Endothelial cell of umbilical vein (primary cell): ENCODE results near the gene VDAC2. TPM values are rescaled to one million over a fixed set of nuclear protein-coding genes. Genes with fewer than 3 reads are reported as not detected.
A peak's percentile ranks its signal among the peaks of the same experiment; 100 is the strongest.

Source experiments
- Bru-seq: library from RNA; stranded (reverse); fragments of 400-500 nt; gene quantifications from one replicate; lab custom pipeline; 2021; lab: Mats Ljungman, UMichigan
- BruChase-seq, 2 experiments: library from RNA; stranded (reverse); fragments of 400-500 nt; gene quantifications; one replicate each; lab custom pipeline; 2021; lab: Mats Ljungman, UMichigan
- BruUV-seq: library from RNA; stranded (reverse); fragments of 400-500 nt; replicated peaks from 2 replicates; lab custom pipeline; 2021; lab: Mats Ljungman, UMichigan
- CTCF ChIA-PET: fragments of 300-600, 350-600 bp; sonication (Branson Sonifier 250); formaldehyde crosslinking; loops from one replicate; lab custom pipeline; 2021; ENCODE audit warnings: antibody characterized with exemption, inconsistent platforms; lab: Charles Lee
- POLR2A ChIA-PET: fragments of 300-600, 350-600 bp; sonication (Branson Sonifier 250); formaldehyde crosslinking; loops from one replicate; lab custom pipeline; 2021; ENCODE audit warnings: antibody characterized with exemption, inconsistent platforms; lab: Charles Lee
- DNase-seq: peaks from one replicate; pipeline ENCODE4 v3.0.0-alpha.2; 2011; ENCODE audit warnings: low read depth, low spot score
- FAIRE-seq: peaks from 2 replicates; lab custom pipeline; 2011; peaks lifted over from hg19 to GRCh38; lab: Jason Lieb, UNC
- H2AFZ ChIP-seq: 2 replicates; pipeline ENCODE4 v1.6.0; 2012; ENCODE audit warnings: low read depth, low read length, control low read depth, inconsistent platforms
- H3K27ac ChIP-seq: 2 replicates; pipeline ENCODE4 v1.5.1; 2011; ENCODE audit warnings: low read depth, mild to moderate bottlenecking, control low read depth, low read length, moderate library complexity; ENCODE audit not compliant: insufficient read depth
- H3K27me3 ChIP-seq, 2 experiments: 2 replicates each; pipeline versions ENCODE4 v1.6.0 to v1.6.1; 2011; ENCODE audit warnings: low read length in 2 of 2, mixed read lengths in 1 of 2; ENCODE audit not compliant: control insufficient read depth in 2 of 2, insufficient read depth in 2 of 2
- H3K36me3 ChIP-seq, 2 experiments: 2 replicates in 1 of 2; 3 replicates in 1 of 2; pipeline ENCODE4 v1.5.1; 2011; ENCODE audit warnings: low read length in 2 of 2, mild to moderate bottlenecking in 1 of 2, moderate library complexity in 1 of 2; ENCODE audit not compliant: control insufficient read depth in 2 of 2, insufficient read depth in 2 of 2; ENCODE audit errors: extremely low read depth in 1 of 2
- H3K4me1 ChIP-seq: 3 replicates; pipeline ENCODE4 v1.5.1; 2011; ENCODE audit warnings: mild to moderate bottlenecking, low read length; ENCODE audit not compliant: control insufficient read depth, insufficient read depth; ENCODE audit errors: extremely low read depth
- H3K4me2 ChIP-seq: 2 replicates; pipeline ENCODE4 v1.6.1; 2011; ENCODE audit warnings: low read length, control low read depth, mixed read lengths; ENCODE audit not compliant: insufficient read depth
- H3K4me3 ChIP-seq, 3 experiments: fragments of 200-600 bp in 1 of 3; sonication (generic), shearing (Covaris generic) in 1 of 3; replicated peaks in 1 of 3; 2 replicates each; pipeline ENCODE4 v1.5.1; 2011 to 2016; ENCODE audit warnings: control low read depth in 3 of 3, low read length in 3 of 3, mild to moderate bottlenecking in 2 of 3, inconsistent platforms in 1 of 3, low read depth in 1 of 3, moderate library complexity in 1 of 3; ENCODE audit not compliant: insufficient read depth in 1 of 3
- H3K79me2 ChIP-seq: 2 replicates; pipeline ENCODE4 v1.6.0; 2012; ENCODE audit warnings: low read length, inconsistent platforms; ENCODE audit not compliant: control insufficient read depth, insufficient read depth
- H3K9ac ChIP-seq: replicated peaks from 2 replicates; pipeline ENCODE3; 2011; ENCODE audit warnings: low read length, control low read depth; ENCODE audit not compliant: insufficient read depth; ENCODE audit errors: extremely low read depth
- H3K9me1 ChIP-seq: replicated peaks from 3 replicates; pipeline ENCODE4 v1.6.0; 2011; ENCODE audit warnings: mild to moderate bottlenecking, low read length; ENCODE audit not compliant: control insufficient read depth, insufficient read depth; ENCODE audit errors: extremely low read depth
- H3K9me3 ChIP-seq: replicated peaks from 2 replicates; pipeline ENCODE4 v1.5.1; 2012; ENCODE audit warnings: low read length, inconsistent platforms; ENCODE audit not compliant: control insufficient read depth, insufficient read depth
- H4K20me1 ChIP-seq: replicated peaks from 2 replicates; pipeline ENCODE3; 2011; ENCODE audit warnings: mild to moderate bottlenecking, low read length; ENCODE audit not compliant: control insufficient read depth, insufficient read depth; ENCODE audit errors: extremely low read depth
- EZH2 ChIP-seq: IDR thresholded peaks from 2 replicates; pipeline ENCODE4 v1.6.1; 2012; ENCODE audit warnings: borderline replicate concordance, low read depth, mild to moderate bottlenecking, moderate library complexity, low read length, inconsistent platforms; ENCODE audit not compliant: severe bottlenecking
- FOS ChIP-seq: IDR thresholded peaks from 2 replicates; pipeline ENCODE4 v1.6.1; 2011; ENCODE audit warnings: mild to moderate bottlenecking, low read length, moderate library complexity, borderline replicate concordance; ENCODE audit not compliant: insufficient read depth
- GATA2 ChIP-seq: IDR thresholded peaks from 2 replicates; pipeline ENCODE4 v1.7.0; 2011; ENCODE audit warnings: low read depth, mild to moderate bottlenecking, moderate library complexity, mixed read lengths, low read length; ENCODE audit not compliant: insufficient read length, insufficient read depth
- JUN ChIP-seq: IDR thresholded peaks from 2 replicates; pipeline ENCODE4 v1.6.1; 2011; ENCODE audit warnings: borderline replicate concordance, low read depth; ENCODE audit not compliant: insufficient read length, insufficient read depth
- MYC ChIP-seq: IDR thresholded peaks from one replicate; pipeline ENCODE4 v1.6.1; 2011; ENCODE audit warnings: mild to moderate bottlenecking, low read depth, low read length
- POLR2A ChIP-seq: IDR thresholded peaks from 2 replicates; pipeline ENCODE4 v1.6.1; 2012; ENCODE audit warnings: low read depth, mild to moderate bottlenecking, control low read depth, low read length
- POLR2AphosphoS5 ChIP-seq: IDR thresholded peaks from 2 replicates; pipeline ENCODE4 v1.6.1; 2012; ENCODE audit warnings: low read depth, mild to moderate bottlenecking, control low read depth, low read length, moderate library complexity; ENCODE audit not compliant: insufficient read depth
- dilution Hi-C: fragments of 300-500 bp; cut with MboI; formaldehyde crosslinking; loops from one replicate; pipeline ENCODE4 v1.15.0; 2019; ENCODE audit warnings: low sequenced_read_pairs; ENCODE audit not compliant: extremely low pct_ligation_motif_present
- intact Hi-C: fragments of 100-400 bp; cut with micrococcal nuclease; formaldehyde crosslinking; loops from one replicate; pipeline ENCODE4 v1.10.0; 2022
- long read RNA-seq: library from polyadenylated mRNA; stranded (forward); transcript quantifications from one replicate; pipeline ENCODE4 v2.0.0, GENCODE V29; 2021
- polyA minus RNA-seq, 3 experiments: library from RNA; depleted of rRNA, polyadenylated mRNA; stranded (reverse); fragments of >200 nt; gene quantifications; 1 replicate in 1 of 3; 2 replicates in 2 of 3; pipeline ENCODE4 v1.2.3, GENCODE V29; 2011
- polyA plus RNA-seq, 4 experiments: library from polyadenylated mRNA; depleted of rRNA in 3 of 4; stranded (reverse) in 3 of 4; unstranded in 1 of 4; fragments of >200 nt; gene quantifications; 2 replicates each; pipeline versions ENCODE4 v1.2.1 to v1.2.3, GENCODE V29; 2011 to 2012; ENCODE audit warnings: missing spikeins in 1 of 4
- total RNA-seq: library from RNA; stranded (reverse); gene quantifications from 2 replicates; pipeline ENCODE4 v1.2.3, GENCODE V29; 2021
- TF ChIP-seq, protein P1 (sequence below): IDR thresholded peaks from 2 replicates; pipeline ENCODE4 v1.6.1; 2011; ENCODE audit not compliant: insufficient read depth, insufficient read length
- TF ChIP-seq, protein P2 (sequence below), 2 donors: IDR thresholded peaks; 1 replicate in 1 of 2; 2 replicates in 1 of 2; pipeline ENCODE4 v1.5.1; 2011; ENCODE audit warnings: low read length in 2 of 2, mild to moderate bottlenecking in 2 of 2, moderate library complexity in 2 of 2, control low read depth in 1 of 2, inconsistent platforms in 1 of 2, low read depth in 1 of 2; ENCODE audit not compliant: insufficient read depth in 1 of 2; ENCODE audit errors: extremely low read depth in 1 of 2

VDAC2 gene, protein sequence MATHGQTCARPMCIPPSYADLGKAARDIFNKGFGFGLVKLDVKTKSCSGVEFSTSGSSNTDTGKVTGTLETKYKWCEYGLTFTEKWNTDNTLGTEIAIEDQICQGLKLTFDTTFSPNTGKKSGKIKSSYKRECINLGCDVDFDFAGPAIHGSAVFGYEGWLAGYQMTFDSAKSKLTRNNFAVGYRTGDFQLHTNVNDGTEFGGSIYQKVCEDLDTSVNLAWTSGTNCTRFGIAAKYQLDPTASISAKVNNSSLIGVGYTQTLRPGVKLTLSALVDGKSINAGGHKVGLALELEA
- total RNA-seq: 220 and 222 TPM in 2 replicates
- 65.5 and 89.3 TPM in 2 replicates for polyA plus RNA-seq
- polyA plus RNA-seq (2011; cell fraction: cytosol; rRNA removed): 131 and 135 TPM in 2 replicates
- 94.4 and 118 TPM in 2 replicates for polyA plus RNA-seq (2011; cell fraction: nucleus; rRNA removed)
- polyA plus RNA-seq (2012): 297 and 299 TPM in 2 replicates
- polyA minus RNA-seq: 55.0 and 58.7 TPM in 2 replicates
- polyA minus RNA-seq (2011; cell fraction: cytosol; rRNA and poly(A)+ RNA removed): 132 TPM
- 31.6 and 39.6 TPM in 2 replicates for polyA minus RNA-seq (2011; cell fraction: nucleus; rRNA and poly(A)+ RNA removed)
- percentile 97 among the genes with signal in this experiment for Bru-seq, nascent RNA
- percentile 96 among the genes with signal in this experiment for BruChase-seq, experiment 1, labeled RNA remaining after a 6-hour chase
- percentile 91 among the genes with signal in this experiment for BruChase-seq, experiment 2, labeled RNA remaining after a 2-hour chase
- long read RNA-seq, transcript VDAC2-203 (10 exons, 1,557 nt): major isoform, 757 of 847 reads
- long read RNA-seq, partial matches to known transcripts: 33 of 847 reads
- long read RNA-seq, other reads (novel, unspliced or antisense): 55 of 847 reads

GRCh38 chr10:75210282-75211006 lies at the start of gene VDAC2:
VDAC2 (plus strand) TSS chr10:75210796; CDS start chr10:75211159, 363 bp downstream.
- intact Hi-C loops (loop anchor here (1.0 to 2.0 kb wide), 4 partner anchors 15 to 99 kb away; partner anchors contain the start of gene SAMD8), dilution Hi-C loops (no loop called here)
- TF ChIP-seq JUN: no peak
- TF ChIP-seq GATA2: no peak
- TF ChIP-seq EZH2: no peak
- peak; percentile 77 for TF ChIP-seq MYC
- TF ChIP-seq FOS: no peak
- peak; percentile 74 for TF ChIP-seq POLR2AphosphoS5
- TF ChIP-seq, protein P1, sequence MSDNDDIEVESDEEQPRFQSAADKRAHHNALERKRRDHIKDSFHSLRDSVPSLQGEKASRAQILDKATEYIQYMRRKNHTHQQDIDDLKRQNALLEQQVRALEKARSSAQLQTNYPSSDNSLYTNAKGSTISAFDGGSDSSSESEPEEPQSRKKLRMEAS: peak; percentile 77
- TF ChIP-seq, protein P2, sequence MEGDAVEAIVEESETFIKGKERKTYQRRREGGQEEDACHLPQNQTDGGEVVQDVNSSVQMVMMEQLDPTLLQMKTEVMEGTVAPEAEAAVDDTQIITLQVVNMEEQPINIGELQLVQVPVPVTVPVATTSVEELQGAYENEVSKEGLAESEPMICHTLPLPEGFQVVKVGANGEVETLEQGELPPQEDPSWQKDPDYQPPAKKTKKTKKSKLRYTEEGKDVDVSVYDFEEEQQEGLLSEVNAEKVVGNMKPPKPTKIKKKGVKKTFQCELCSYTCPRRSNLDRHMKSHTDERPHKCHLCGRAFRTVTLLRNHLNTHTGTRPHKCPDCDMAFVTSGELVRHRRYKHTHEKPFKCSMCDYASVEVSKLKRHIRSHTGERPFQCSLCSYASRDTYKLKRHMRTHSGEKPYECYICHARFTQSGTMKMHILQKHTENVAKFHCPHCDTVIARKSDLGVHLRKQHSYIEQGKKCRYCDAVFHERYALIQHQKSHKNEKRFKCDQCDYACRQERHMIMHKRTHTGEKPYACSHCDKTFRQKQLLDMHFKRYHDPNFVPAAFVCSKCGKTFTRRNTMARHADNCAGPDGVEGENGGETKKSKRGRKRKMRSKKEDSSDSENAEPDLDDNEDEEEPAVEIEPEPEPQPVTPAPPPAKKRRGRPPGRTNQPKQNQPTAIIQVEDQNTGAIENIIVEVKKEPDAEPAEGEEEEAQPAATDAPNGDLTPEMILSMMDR (IDR thresholded peaks at IDR 0.05; ENCODE audit: extremely low read depth in 1 of 2, insufficient read depth in 1 of 2, low read depth in 1 of 2, low read length in 2 of 2): no peak
- TF ChIP-seq POLR2A: peak; percentile 91
- no peaks in the 10 kb centered on the region for H3K9me1 ChIP-seq
- BruUV-seq: no TSS peak
- peak within 1 kb of the TSS; percentile 94 for H3K27ac ChIP-seq
- DNase-seq (peak; percentile 90), FAIRE-seq (peak; percentile 90)
- H3K36me3 ChIP-seq: peaks cover 6 to 20% of the 10 kb centered on the region in 2 experiments
- POLR2A ChIA-PET: interaction anchor here (0.6 to 2.6 kb wide), 4 partner anchors 15 to 31 kb away, joined by 4 to 23 read pairs (median 10); no protein-coding TSS in a partner anchor
- no peaks in the 10 kb centered on the region for H3K9me3 ChIP-seq
- H3K79me2 ChIP-seq: peaks cover 44% of the 10 kb centered on the region
- H3K27me3 ChIP-seq: no peaks in the 10 kb centered on the region
- peaks cover 3% of the 10 kb centered on the region for H4K20me1 ChIP-seq
- H3K4me1 ChIP-seq: peaks cover 21% of the 10 kb centered on the region
- peak within 1 kb of the TSS; percentile 100 for H3K9ac ChIP-seq
- H3K4me2 ChIP-seq: peak within 1 kb of the TSS; percentile 99
- CTCF ChIA-PET: interaction anchor here (1.0 to 4.2 kb wide), 10 partner anchors 9 to 966 kb away, joined by 3 to 30 read pairs (median 8); partner anchors contain the start of gene COMTD1
- H2AFZ ChIP-seq: peak within 1 kb of the TSS; percentile 92
- peak within 1 kb of the TSS; percentile 63 to 99 (median 96) for H3K4me3 ChIP-seq
